NCI-H2171 treated with DMSO at 0.1 percent for 48 hours (cell line): ENCODE results near the gene TAF11L8.
"Not testable (repeated sequence)": the region's sequence is repeated elsewhere in the genome, so short reads cannot be mapped to it uniquely, and the experiment has no call there.

Experiments used
- DNase-seq: peaks from one replicate; lab custom pipeline; 2025; lab: John Stamatoyannopoulos, UW

TAF11L8 gene

GRCh38 chr5:17590860-17591259 is at the start of gene TAF11L8:
Gene TAF11L8, minus strand, starts transcription at chr5:17590960.
- not testable (repeated sequence) for DNase-seq

GRCh38 chr5:17634160-17634559 is 43.4 kb upstream of the TAF11L8 start, which contains the start of gene TAF11L14:
Gene TAF11L14, plus strand, starts transcription at chr5:17634460.
- no peak for DNase-seq

- not testable (repeated sequence) for DNase-seq
Observed at GRCh38 chr5:17631788-17632187, 41.0 kb upstream of the TAF11L8 start, which contains the start of gene TAF11L13. Gene TAF11L13, plus strand, starts transcription at chr5:17632088.

- no peak for DNase-seq
Observed at GRCh38 chr5:17625686-17626085, 34.9 kb upstream of the TAF11L8 start.

DNA sequence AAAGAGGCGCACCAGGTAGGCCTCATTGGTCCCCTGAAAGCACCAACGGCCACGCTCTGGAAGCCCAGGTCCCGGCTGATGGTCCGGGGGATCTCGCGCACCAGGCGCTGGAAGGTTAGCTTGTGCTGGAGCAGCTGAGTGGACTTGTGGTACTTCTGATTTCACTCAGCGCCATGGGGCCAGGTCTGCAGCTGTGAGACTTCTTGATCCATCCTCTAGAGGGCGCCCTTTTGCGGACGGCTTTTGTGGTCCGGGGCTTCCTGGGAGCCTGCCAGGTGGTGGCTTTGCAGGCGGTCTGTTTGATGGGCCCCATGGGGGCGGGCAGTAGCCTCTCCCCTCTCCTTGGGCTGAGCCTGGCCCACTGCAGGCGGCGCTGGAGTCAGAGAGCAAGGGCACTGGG is 29.9 kb upstream of the TAF11L8 start:
- no peak for DNase-seq

GRCh38 chr5:17619354-17619753 is 28.6 kb upstream of the TAF11L8 start:
- DNase-seq, result no peak

- no peak for DNase-seq
Observed at GRCh38 chr5:17614872-17615605, 24.3 kb upstream of the TAF11L8 start.

DNA sequence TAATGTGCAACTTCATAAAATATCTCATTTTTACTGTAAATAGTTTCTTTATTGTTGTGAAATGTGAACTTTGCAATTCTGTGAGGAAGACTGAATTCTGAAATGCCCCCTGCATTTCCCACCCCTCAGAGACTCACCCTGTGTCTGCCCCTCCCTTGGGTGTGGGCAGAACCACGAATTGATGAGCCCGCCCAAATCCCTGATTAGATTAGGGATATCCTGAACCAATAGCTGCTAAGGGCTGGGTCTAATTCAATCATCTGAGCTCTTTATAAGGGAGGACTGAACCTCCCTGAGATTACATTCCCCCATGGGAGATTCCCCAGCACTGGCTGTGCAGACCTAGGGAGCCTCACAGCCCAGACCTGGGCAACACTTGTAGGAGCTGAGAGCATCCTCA is 19.3 kb upstream of the TAF11L8 start, which contains the start of gene TAF11L12:
Gene TAF11L12, plus strand, starts transcription at position 301 of the 400 bp plus-strand sequence.
- DNase-seq, result not testable (repeated sequence)

GRCh38 chr5:17607461-17607860 is 16.7 kb upstream of the TAF11L8 start:
- DNase-seq, result not testable (repeated sequence)

- no peak for DNase-seq
Observed at GRCh38 chr5:17604951-17605350, 14.2 kb upstream of the TAF11L8 start.

GRCh38 chr5:17603880-17604279 is 13.1 kb upstream of the TAF11L8 start, which contains the start of gene TAF11L11:
Gene TAF11L11, plus strand, starts transcription at chr5:17604183.
- DNase-seq, result not testable (repeated sequence)

DNA sequence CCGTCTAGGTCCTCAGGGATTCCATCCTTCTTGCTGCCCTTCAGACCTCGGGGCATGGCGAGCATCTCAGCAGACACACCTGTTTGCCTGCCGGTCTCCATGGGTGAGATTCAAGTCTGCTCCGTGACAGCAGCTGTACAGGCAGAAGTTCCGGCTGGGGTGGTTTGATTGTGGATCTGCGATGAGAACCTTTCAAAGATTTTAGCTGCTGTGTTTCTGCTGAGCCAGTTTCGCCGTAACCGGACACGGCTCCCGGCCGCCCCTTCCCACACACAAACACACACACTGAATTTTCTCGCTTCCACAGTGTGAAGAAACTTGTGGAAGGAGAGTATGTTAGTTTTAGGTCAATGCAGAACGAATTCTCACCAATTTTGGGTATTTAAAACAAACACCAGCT is 7.0 kb upstream of the TAF11L8 start, which contains the start of gene TAF11L10:
Gene TAF11L10, minus strand, starts transcription at position 101 of the 400 bp plus-strand sequence.
- not testable (repeated sequence) for DNase-seq

- not testable (repeated sequence) for DNase-seq
Observed at GRCh38 chr5:17594255-17594654, 3.5 kb upstream of the TAF11L8 start, which contains the start of gene TAF11L9. Gene TAF11L9, minus strand, starts transcription at chr5:17594394.

GRCh38 chr5:17585658-17586057 is 5.1 kb downstream of the TAF11L8 start, which contains the start of gene TAF11L7:
Gene TAF11L7, minus strand, starts transcription at chr5:17585758.
- not testable (repeated sequence) for DNase-seq
